Measurements from ENCODE around the gene ITSN2. TPM values are rescaled to one million over a fixed set of nuclear protein-coding genes. Genes with fewer than 3 reads are reported as not detected.

The ITSN2 gene
- total RNA-seq, 2 donors from 2014 or later = 42.8 to 45.7 TPM

GRCh38 chr2:24160761-24161160 is 199.6 kb downstream of the ITSN2 start:
- no peaks in the 10 kb centered on the region for H3K27me3 ChIP-seq (replicated peaks; ENCODE audit: insufficient read depth)
- no peaks in the 10 kb centered on the region for H3K9me3 ChIP-seq
- TF ChIP-seq CTCF (IDR thresholded peaks at IDR 0.05) (no peak), POLR2A (IDR thresholded peaks at IDR 0.05) (no peak), POLR2AphosphoS5 (IDR thresholded peaks at IDR 0.05) (no peak)
- H3K4me3 ChIP-seq = no peak overlapping the region
- H3K4me1 ChIP-seq (replicated peaks) = no peaks in the 10 kb centered on the region
- intact Hi-C loops (cut with DNase I) = no loop called here
- no peaks in the 10 kb centered on the region for H3K36me3 ChIP-seq
- no peak overlapping the region for H3K27ac ChIP-seq
- no peak for DNase-seq (ENCODE audit: low spot score)

GRCh38 chr2:24159708-24160107 is 200.6 kb downstream of the ITSN2 start:
- TF ChIP-seq POLR2AphosphoS5 (IDR thresholded peaks at IDR 0.05) (no peak), CTCF (IDR thresholded peaks at IDR 0.05) (no peak), POLR2A (IDR thresholded peaks at IDR 0.05) (no peak)
- Histone ChIP-seq H3K4me1 (replicated peaks) (no peaks in the 10 kb centered on the region), H3K27me3 (replicated peaks; ENCODE audit: insufficient read depth) (no peaks in the 10 kb centered on the region), H3K9me3 (no peaks in the 10 kb centered on the region), H3K27ac (no peak overlapping the region), H3K4me3 (no peak overlapping the region), H3K36me3 (no peaks in the 10 kb centered on the region)
- DNase-seq (ENCODE audit: low spot score) = no peak
- intact Hi-C loops (cut with DNase I) = no loop called here
- 82% methylated on average over 4 of the region's 4 CpGs for WGBS

- Histone ChIP-seq H3K36me3 (no peaks in the 10 kb centered on the region), H3K27me3 (replicated peaks; ENCODE audit: insufficient read depth) (no peaks in the 10 kb centered on the region), H3K4me1 (replicated peaks) (no peaks in the 10 kb centered on the region), H3K4me3 (no peak overlapping the region), H3K27ac (no peak overlapping the region), H3K9me3 (no peaks in the 10 kb centered on the region)
- WGBS = 48% methylated on average over 5 of the region's 5 CpGs
- TF ChIP-seq POLR2A (IDR thresholded peaks at IDR 0.05) = no peak
- TF ChIP-seq POLR2AphosphoS5 (IDR thresholded peaks at IDR 0.05) = no peak
- no peak for TF ChIP-seq CTCF (IDR thresholded peaks at IDR 0.05)
- DNase-seq (ENCODE audit: low spot score) = no peak
- intact Hi-C loops (cut with DNase I) = no loop called here
Observed at GRCh38 chr2:24158131-24158530, 202.2 kb downstream of the ITSN2 start.

- intact Hi-C loops (cut with DNase I) = no loop called here
- TF ChIP-seq POLR2AphosphoS5 (IDR thresholded peaks at IDR 0.05) (no peak), CTCF (IDR thresholded peaks at IDR 0.05) (no peak)
- 84% methylated on average over 4 of the region's 4 CpGs for WGBS
- H3K4me1 ChIP-seq (replicated peaks) = no peaks in the 10 kb centered on the region
- H3K27ac ChIP-seq = no peak overlapping the region
- no peak for DNase-seq (ENCODE audit: low spot score)
- no peaks in the 10 kb centered on the region for H3K27me3 ChIP-seq (replicated peaks; ENCODE audit: insufficient read depth)
- H3K36me3 ChIP-seq = no peaks in the 10 kb centered on the region
- H3K9me3 ChIP-seq = no peaks in the 10 kb centered on the region
- no peak overlapping the region for H3K4me3 ChIP-seq
Observed at GRCh38 chr2:24153478-24153877, 206.9 kb downstream of the ITSN2 start.

Small RNA genes lying within 50 kb of the gene (small RNA-seq; reads per million reads assigned to genes)
- 0 reads per million in 2 donors for gene HMGN2P20
- gene RF00602 = 0 reads per million in 2 donors

Other genes with a start within 250 kb of the ITSN2 start
- gene PFN4, start 237.2 kb downstream of the ITSN2 start, total RNA-seq = 10 to 100 TPM in 1 of 2 donors, not detected in 1; 16.9 TPM
- 10 to 100 TPM; 17.7 to 20.6 TPM for gene FAM228B, start 237.1 kb downstream of the ITSN2 start, total RNA-seq
- gene FAM228A, start 185.5 kb downstream of the ITSN2 start, total RNA-seq = 1 to 10 TPM in 1 of 2 donors, under 1 TPM in 1; 0.55 to 4.8 TPM
- 10 to 100 TPM; 24.9 to 72.4 TPM for gene NCOA1, start 130.7 kb upstream of the ITSN2 start, total RNA-seq